WERI-Rb-1 (cell line): Measurements from ENCODE around the gene PPARA.

ENCODE experiments used
- DNase-seq: peaks from one replicate; pipeline ENCODE4 v3.0.0-alpha.2; 2020
- H3K27ac ChIP-seq: fragments of 250-450 bp; sonication (Bioruptor Pico); 2 replicates; pipeline ENCODE4 v1.5.1; 2020; ENCODE audit warnings: mild to moderate bottlenecking, moderate library complexity
- H3K27me3 ChIP-seq: fragments of 250-450 bp; sonication (Bioruptor Pico); 2 replicates; pipeline ENCODE4 v1.5.1; 2021; ENCODE audit warnings: mild to moderate bottlenecking, low read depth, moderate library complexity; ENCODE audit not compliant: insufficient read depth, severe bottlenecking
- H3K36me3 ChIP-seq: fragments of 250-450 bp; sonication (Bioruptor Pico); 2 replicates; pipeline ENCODE4 v1.5.1; 2020; ENCODE audit warnings: mild to moderate bottlenecking, moderate library complexity
- H3K4me3 ChIP-seq: 2 replicates; pipeline ENCODE4 v1.5.1; 2011; ENCODE audit warnings: low read depth, mild to moderate bottlenecking, control low read depth, low read length
- H3K9me3 ChIP-seq: fragments of 250-450 bp; sonication (Bioruptor Pico); 2 replicates; pipeline ENCODE4 v1.5.1; 2021; ENCODE audit warnings: mild to moderate bottlenecking, moderate library complexity; ENCODE audit not compliant: severe bottlenecking
- CTCF ChIP-seq: IDR thresholded peaks from 2 replicates; pipeline ENCODE4 v1.5.1; 2011; ENCODE audit warnings: low read depth, mild to moderate bottlenecking, control low read depth, inconsistent platforms, low read length

The PPARA gene

GRCh38 chr22:46143491-46144147 lies 6.7 kb upstream of the PPARA start:
- no peak for TF ChIP-seq CTCF

DNA sequence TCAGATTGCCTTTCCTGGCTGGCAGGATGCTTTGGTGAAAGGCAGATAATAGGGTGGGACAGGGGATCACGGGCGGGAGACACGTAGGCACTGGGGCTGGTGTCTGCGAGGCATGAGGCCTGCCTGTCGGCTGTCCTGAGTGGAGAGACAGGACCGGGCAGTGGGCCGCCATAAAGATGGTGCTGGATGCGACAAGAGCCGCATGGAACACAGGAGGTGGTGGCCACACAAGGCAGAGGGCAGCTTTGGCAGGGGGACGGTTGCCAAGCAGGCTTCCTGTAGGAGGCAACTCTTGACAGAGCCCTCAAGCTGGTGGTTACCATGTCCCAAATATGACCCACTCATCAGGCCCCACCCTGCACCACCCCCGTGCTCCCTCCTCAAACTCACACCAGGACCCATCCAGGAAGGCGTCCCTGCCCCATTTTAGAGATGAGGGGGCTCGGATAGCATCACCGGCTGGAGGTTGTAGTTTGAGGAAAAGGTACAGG lies 4.9 kb upstream of the PPARA start:
- H3K36me3 ChIP-seq, result no peaks in the 10 kb centered on the region
- no peak for TF ChIP-seq CTCF
- H3K27ac ChIP-seq, result no peak overlapping the region
- no peak for DNase-seq
- H3K9me3 ChIP-seq, result no peaks in the 10 kb centered on the region
- H3K4me3 ChIP-seq, result no peak overlapping the region
- H3K27me3 ChIP-seq, result no peaks in the 10 kb centered on the region

More at GRCh38 chr22:46143491-46144147, 6.7 kb upstream of the PPARA start:
- no peak for DNase-seq
- H3K9me3 ChIP-seq, result no peaks in the 10 kb centered on the region
- no peak overlapping the region for H3K4me3 ChIP-seq
- H3K27ac ChIP-seq, result no peak overlapping the region
- H3K36me3 ChIP-seq, result no peaks in the 10 kb centered on the region
- H3K27me3 ChIP-seq, result no peaks in the 10 kb centered on the region

GRCh38 chr22:46145896-46146295 lies 4.4 kb upstream of the PPARA start:
- TF ChIP-seq CTCF, result no peak
- Histone ChIP-seq H3K36me3 (no peaks in the 10 kb centered on the region), H3K9me3 (no peaks in the 10 kb centered on the region), H3K27me3 (no peaks in the 10 kb centered on the region), H3K27ac (no peak overlapping the region), H3K4me3 (no peak overlapping the region)
- no peak for DNase-seq

DNA sequence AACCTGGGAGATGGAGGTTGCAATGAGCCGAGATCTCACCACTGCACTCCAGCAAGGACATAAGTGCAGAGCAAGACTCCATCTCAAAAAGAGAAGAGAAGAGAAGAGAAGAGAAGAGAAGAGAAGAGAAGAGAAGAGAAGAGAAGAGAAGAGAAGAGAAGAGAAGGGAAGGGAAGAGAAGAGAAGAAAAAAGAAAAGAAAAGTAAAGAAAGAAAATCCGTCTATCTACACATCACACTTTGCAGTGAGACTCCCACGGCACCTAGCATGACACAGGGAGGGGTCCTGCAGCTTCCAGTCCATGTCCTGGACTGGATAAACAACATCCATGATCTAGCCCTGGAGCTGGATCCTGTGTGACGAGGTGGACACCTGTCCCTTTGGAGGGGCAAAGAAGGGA lies 4.0 kb upstream of the PPARA start:
- Histone ChIP-seq H3K27ac (no peak overlapping the region), H3K27me3 (no peaks in the 10 kb centered on the region)
- no peak for DNase-seq

GRCh38 chr22:46147061-46147460 lies 3.3 kb upstream of the PPARA start:
- H3K9me3 ChIP-seq, result no peaks in the 10 kb centered on the region
- DNase-seq, result no peak
- no peaks in the 10 kb centered on the region for H3K27me3 ChIP-seq
- H3K36me3 ChIP-seq, result no peaks in the 10 kb centered on the region
- H3K27ac ChIP-seq, result no peak overlapping the region
- H3K4me3 ChIP-seq, result no peak overlapping the region
- no peak for TF ChIP-seq CTCF

More for the DNA sequence above, 4.0 kb upstream of the PPARA start:
- Histone ChIP-seq H3K4me3 (no peak overlapping the region), H3K36me3 (no peaks in the 10 kb centered on the region), H3K9me3 (no peaks in the 10 kb centered on the region)
- no peak for TF ChIP-seq CTCF
